DMS114 treated with DMSO at 0.1 percent for 48 hours (cell line): ENCODE results near the gene CCDC149.

Experiments used
- DNase-seq: peaks from one replicate; lab custom pipeline; 2025; ENCODE audit not compliant: unreplicated experiment; lab: John Stamatoyannopoulos, UW

CCDC149 gene

GRCh38 chr4:24805566-24805965, 107.3 kb downstream of the CCDC149 start:
- DNase-seq: no peak

DNA sequence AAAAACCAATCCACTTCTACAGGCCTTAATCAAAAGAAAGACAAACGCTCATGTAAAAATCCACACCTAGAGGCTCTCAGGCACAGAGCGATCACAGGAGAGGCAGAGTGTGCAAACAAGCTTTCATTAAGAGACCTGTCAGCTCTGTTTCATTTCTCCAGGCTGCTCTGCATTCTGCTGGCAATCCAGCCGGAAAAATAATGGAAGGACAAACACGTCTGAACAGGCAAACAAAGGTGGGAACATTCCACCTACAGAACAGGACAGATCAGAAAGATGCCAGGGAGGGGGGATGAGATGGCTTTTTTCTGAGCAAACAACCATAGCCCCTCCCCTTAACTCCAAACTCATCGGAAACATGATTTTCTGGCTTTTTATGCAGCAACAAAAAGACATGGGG, 107.8 kb downstream of the CCDC149 start:
- DNase-seq: no peak

GRCh38 chr4:24802648-24803047, 110.2 kb downstream of the CCDC149 start:
- DNase-seq: no peak

DNA sequence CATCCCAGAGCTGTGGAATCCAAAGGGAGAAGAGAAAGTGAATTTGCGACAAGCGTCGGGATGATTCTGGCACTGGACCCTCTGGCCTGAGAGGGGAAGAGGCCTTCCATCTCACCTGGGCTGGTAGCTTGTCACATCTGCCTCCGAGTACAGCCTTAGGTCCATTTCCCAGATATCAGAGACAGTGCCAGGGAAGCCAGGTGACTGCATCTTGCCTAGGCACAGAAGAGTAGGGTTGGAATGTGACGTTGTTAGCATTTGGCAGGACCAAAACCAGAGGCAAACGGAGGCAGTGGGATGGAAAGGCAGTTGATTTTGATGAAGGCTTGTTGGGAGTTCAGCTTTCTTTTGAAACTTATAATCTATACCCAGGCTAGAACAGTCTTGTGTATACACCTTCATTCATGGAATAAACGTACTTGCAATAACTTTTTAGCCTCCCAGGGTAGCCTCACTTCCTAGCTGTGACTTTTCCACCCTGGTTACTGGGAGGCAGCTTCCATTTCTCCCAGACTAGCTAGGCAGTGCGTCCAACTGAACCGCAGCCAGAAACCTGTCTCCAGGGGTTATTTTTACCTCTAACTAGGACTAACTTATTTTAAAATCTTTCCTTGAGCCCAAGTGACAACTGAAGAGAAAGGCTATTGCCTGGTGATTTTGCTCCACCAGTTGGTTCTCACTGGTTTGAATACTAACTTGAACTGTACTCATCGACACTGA, 111.5 kb downstream of the CCDC149 start:
- DNase-seq: no peak

DNA sequence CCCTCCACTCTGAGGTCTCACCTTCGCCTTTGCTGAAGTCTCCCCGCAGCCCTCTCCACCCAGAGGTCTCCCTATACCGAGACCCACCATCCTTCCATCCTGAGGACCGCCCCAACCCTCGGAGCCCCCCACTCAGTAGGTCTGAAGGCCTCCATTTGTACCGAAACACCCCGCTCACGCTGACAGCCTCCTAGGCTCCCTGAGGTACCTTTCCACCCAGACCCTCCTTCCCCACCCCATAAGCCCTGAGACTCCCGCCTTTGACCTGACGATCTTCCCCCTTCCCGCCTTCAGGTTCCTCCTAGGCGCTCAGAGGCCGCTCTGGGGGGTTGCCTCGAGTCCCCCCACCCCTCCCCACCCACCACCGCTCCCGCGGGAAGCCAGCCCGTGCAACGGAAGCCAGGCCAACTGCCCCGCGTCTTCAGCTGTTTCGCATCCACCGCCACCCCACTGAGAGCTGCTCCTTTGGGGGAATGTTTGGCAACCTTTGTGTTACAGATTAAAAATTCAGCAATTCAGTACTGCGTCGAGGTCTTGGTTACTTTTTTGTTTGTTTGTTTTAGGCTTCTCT, 112.4 kb downstream of the CCDC149 start:
- DNase-seq: no peak

DNA sequence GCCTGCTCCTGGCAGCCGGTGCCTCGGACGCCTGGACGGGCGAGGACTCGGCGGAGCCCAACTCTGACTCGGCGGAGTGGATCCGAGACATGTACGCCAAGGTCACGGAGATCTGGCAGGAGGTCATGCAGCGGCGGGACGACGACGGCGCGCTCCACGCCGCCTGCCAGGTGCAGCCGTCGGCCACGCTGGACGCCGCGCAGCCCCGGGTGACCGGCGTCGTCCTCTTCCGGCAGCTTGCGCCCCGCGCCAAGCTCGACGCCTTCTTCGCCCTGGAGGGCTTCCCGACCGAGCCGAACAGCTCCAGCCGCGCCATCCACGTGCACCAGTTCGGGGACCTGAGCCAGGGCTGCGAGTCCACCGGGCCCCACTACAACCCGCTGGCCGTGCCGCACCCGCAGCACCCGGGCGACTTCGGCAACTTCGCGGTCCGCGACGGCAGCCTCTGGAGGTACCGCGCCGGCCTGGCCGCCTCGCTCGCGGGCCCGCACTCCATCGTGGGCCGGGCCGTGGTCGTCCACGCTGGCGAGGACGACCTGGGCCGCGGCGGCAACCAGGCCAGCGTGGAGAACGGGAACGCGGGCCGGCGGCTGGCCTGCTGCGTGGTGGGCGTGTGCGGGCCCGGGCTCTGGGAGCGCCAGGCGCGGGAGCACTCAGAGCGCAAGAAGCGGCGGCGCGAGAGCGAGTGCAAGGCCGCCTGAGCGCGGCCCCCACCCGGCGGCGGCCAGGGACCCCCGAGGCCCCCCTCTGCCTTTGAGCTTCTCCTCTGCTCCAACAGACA, 113.1 kb downstream of the CCDC149 start:
- DNase-seq: no peak

DNA sequence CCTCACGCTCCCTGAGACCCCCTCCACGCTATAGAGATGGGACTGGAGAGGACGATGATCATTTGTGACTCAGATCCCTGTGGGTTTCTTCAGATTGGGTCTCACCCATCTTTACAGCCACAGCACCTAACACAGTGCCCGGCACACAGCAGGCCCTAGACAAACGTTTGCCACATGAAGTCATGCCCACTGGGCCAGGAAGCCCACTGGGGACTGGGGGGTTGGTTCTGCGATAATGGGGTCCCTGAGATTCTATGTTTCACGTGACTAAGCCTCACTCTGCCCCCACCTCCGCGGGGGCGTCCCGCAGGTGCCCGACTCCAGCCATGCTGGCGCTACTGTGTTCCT, 113.7 kb downstream of the CCDC149 start:
- DNase-seq: no peak

DNA sequence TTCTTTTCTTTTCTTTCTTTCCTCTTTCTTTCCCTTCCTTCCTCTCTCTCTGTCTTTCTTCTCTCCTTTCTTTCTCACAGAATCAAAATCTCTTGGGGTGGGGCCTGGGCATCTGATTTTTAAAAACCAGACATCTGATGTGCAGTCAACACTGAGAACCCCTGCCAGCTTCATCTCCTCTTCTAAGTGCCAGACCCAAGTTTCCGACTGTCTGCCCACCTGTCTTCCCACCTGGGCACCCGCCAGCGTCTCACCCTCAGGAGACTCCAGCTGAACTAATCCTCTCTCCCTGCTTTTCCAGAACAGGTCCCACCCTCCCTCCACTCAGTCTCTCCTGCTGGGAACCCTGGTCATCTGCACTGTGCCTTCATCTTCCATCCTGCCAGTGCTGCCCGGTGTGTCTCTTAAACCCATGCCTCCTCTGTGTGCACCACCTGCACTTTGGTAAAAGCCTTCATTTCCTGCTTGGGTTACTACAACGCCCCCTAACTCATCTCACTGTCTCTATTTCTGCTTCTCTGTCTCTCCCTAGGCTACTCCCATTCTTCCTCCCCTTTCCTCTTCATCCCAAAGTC, 114.7 kb downstream of the CCDC149 start:
- DNase-seq: no peak

DNA sequence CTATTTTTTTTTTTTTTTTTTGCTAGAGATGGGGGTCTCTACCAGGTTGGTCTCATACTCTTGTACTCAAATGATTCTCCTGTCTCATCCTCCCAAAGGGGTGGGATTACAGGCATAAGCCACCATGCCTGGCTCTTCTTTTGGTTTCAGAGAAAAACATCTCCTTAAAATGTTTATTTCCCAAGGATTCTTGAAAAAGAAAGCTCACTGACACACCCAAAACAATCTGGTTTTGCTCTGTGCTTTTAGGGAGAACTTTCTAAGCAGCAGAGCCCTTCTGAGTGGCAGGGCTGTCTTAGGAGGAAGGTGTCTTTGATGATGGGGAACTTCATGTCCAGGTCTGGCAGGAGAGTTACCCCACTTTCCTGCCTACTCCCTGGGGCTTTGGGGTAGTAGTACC, 116.2 kb downstream of the CCDC149 start:
- no peak for DNase-seq

DNA sequence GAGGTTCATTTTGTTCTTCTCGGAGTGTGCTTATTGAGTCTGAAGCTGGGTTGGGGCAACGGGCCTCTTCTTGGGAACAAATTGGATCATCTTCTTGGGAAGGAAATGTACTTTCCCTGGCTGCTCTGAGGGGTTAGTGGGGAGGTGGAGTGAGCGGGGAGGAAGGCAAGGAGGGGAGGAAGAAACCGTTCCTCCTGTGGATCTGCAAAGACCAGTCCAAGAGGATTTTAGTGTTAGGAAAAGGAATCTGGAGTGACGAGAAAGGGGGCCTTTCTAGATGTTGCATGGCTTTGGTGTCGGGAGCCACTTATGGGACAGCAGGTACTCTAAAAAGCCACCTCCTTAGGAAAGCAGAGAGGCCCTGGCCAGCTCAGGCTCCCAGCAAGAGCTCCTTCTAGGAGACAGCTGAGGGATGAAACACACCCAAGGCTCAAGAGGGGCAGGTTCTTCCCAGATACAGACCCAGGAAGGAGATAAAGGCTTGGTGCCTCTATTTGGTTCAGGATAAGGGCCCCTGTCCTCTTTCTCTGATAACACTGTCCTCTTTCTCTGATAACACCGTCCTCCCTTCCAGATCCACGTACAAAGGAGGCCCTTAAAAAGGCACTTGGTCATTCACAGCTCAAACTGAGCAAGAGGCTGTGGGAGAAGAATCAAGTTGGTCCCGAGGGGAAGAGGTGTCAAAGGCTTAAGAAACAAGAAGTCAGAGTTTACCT, 117.0 kb downstream of the CCDC149 start:
- no peak for DNase-seq

DNA sequence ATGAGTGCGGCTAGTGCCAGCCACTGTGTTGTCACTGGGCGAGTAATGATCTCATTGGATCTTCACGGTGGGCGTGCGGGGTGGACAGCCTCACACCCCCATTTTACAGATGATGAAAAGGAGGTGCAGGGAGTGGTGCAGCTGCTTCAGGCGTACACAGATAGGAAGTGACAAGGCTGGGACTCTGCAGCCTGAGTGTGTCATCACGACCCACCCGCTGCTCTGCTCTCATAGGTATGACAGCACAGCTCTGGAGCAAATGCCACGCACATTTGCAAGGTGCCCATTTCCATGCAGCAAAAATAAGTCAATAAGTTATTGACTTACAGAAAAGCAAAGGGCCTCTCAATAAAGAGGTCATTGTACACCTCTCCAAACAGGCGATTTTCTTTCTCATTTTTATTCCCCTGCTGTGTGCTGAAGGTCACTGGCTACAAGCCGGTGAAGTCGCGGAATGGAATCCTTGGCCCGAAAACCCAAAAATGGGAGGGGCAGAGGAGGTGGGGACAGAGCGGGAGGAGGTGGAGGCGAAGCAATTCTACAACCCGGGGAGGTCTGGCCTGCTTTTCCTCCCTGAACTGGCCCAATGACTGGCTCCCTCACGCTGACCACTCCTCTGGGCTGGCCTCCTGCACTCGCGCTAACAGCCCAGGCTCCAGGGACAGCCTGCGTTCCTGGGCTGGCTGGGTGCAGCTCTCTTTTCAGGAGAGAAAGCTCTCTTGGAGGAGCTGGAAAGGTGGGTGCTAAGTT, 117.8 kb downstream of the CCDC149 start, which contains the start of gene SOD3:
SOD3 (plus strand) TSS at position 658 of the 750 bp plus-strand sequence. CDS start 3,949 bp downstream, outside the sequence.
- DNase-seq: no peak

DNA sequence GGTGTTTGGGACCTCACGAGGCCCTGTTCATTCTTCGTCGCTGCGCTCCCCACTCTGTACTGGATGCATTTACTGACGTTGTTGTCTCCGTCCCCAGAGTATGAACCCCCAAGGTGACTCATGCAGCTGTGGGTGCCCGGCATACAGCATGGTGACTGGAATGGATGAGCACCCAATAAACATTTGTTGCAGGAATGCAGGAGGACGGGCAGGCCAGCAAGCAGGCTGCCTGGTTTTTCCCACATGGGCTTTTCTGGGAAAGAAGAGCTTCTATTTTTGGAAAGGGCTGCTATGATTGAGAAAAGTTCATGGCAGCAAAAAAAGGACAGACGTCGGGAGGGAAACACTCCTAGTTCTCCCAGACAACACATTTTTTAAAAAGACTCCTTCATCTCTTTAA, 118.4 kb downstream of the CCDC149 start:
- no peak for DNase-seq

- DNase-seq: no peak
Measured at GRCh38 chr4:24794051-24794450, 118.8 kb downstream of the CCDC149 start.

GRCh38 chr4:24793219-24794005, 119.4 kb downstream of the CCDC149 start:
- DNase-seq: no peak

- DNase-seq: no peak
Measured at GRCh38 chr4:24792552-24792951, 120.3 kb downstream of the CCDC149 start.

GRCh38 chr4:24791043-24791442, 121.8 kb downstream of the CCDC149 start:
- DNase-seq: no peak

DNA sequence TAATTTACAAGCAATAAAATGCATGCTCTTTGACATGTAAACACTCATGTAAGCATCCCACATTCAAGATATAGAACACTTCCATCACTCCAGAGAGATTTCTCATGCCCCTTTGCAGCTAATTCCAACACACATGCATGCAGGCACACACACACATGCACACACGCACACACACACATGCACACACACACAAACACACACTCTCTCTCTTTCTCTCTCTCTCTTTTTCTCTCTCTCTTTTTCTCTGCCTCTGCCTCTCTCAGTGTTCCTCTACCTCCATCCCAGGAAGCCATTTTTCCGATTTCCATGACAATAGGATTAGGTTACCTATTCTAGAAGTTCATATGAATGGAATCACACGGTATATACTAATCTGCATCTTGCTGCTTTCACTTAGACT, 129.3 kb downstream of the CCDC149 start:
- no peak for DNase-seq

- no peak for DNase-seq
Measured at GRCh38 chr4:24781999-24782745, 130.7 kb downstream of the CCDC149 start.

DNA sequence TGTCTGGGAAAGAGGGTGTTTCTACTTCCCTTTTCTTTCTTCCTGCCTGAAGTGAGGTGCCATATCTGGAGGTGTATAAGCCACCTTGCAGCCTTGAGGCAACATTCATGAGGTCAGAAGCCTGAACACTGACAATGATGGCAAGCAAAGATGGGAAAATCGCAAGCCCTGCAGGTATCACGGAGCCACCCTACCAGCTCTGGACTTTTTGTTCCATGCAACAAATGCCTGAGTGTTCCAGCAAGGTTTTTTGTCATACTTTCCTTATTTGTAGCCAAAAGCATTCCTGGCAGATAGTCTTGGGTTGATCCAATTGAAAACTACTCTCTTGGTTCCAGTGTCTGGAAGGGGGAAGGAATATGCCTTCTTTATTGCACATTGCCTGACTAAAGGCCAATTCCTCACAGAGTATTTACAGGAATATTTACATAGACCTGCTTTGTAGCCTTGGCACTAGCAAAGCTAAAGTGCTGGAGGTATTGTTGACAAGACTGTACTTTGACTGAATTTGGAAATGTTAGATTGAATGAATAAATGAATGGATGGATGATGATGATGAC, 131.8 kb downstream of the CCDC149 start:
- no peak for DNase-seq
